BJ (cell line): ENCODE data around the gene FABP2. TPM values are rescaled to one million over a fixed set of nuclear protein-coding genes. Genes with fewer than 3 reads are reported as not detected.

Source experiments
- CTCF ChIA-PET: fragments of 350-600 bp; formaldehyde crosslinking; extraction: SDS; loops from one replicate; lab custom pipeline; 2021; ENCODE audit warnings: antibody characterized with exemption, inconsistent platforms; lab: Yijun Ruan, JAX
- POLR2A ChIA-PET: fragments of 300-600 bp; sonication (Branson Sonifier 250); formaldehyde crosslinking; extraction: SDS; loops from one replicate; lab custom pipeline; 2021; ENCODE audit warnings: antibody characterized with exemption; lab: Charles Lee
- DNase-seq: peaks from one replicate; pipeline ENCODE4 v3.0.0-alpha.2; 2011; ENCODE audit warnings: low read depth
- H3K27me3 ChIP-seq: 2 replicates; pipeline ENCODE4 v1.6.0; 2011; ENCODE audit warnings: low read length; ENCODE audit not compliant: control insufficient read depth, insufficient read depth
- H3K36me3 ChIP-seq: 2 replicates; pipeline ENCODE4 v1.5.1; 2011; ENCODE audit warnings: low read length; ENCODE audit not compliant: control insufficient read depth, insufficient read depth
- H3K4me3 ChIP-seq: 2 replicates; pipeline ENCODE4 v1.5.1; 2011; ENCODE audit warnings: low read depth, mild to moderate bottlenecking, control low read depth, low read length
- polyA plus RNA-seq: library from polyadenylated mRNA; depleted of rRNA; stranded (reverse); fragments of >200 nt; gene quantifications from 2 replicates; pipeline ENCODE4 v1.2.3, GENCODE V29; 2011; rRNA removed
- small RNA-seq: library from RNA; depleted of rRNA; stranded (forward); fragments of <200 nt; gene quantifications from one replicate; pipeline ENCODE3, GENCODE V24; 2012; ENCODE audit warnings: low replicate concordance, low read depth; ENCODE audit not compliant: insufficient read length
- TF ChIP-seq, protein P1 (sequence below): IDR thresholded peaks from 2 replicates; pipeline ENCODE4 v1.5.1; 2011; ENCODE audit warnings: low read depth, mild to moderate bottlenecking, control low read depth, inconsistent platforms, low read length, moderate library complexity; ENCODE audit not compliant: insufficient read depth

FABP2 gene
- polyA plus RNA-seq, 1 experiment = not detected

DNA sequence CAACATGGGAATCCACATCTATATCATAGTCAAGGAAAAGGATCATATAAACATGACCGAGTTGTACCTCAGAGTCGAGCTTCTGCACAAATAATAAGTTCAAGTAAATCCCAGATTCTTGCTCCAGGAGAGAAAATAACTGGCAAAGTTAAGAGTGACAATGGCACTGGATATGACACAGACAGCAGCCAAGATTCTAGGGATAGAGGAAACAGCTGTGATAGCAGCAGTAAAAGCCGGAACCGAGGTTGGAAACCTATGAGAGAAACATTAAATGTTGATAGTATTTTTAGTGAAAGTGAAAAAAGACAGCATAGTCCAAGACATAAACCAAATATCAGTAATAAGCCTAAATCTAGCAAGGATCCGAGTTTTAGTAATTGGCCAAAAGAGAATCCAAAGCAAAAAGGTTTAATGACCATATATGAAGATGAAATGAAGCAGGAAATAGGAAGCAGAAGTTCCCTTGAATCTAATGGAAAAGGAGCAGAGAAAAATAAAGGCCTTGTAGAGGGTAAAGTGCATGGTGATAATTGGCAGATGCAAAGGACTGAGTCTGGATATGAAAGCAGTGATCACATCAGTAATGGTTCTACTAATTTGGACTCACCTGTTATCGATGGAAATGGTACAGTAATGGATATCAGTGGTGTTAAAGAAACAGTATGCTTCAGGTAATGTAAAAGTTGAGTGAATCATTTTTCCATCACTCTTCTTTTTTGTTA lies 50.4 kb downstream of the FABP2 start:
- TF ChIP-seq, protein P1, sequence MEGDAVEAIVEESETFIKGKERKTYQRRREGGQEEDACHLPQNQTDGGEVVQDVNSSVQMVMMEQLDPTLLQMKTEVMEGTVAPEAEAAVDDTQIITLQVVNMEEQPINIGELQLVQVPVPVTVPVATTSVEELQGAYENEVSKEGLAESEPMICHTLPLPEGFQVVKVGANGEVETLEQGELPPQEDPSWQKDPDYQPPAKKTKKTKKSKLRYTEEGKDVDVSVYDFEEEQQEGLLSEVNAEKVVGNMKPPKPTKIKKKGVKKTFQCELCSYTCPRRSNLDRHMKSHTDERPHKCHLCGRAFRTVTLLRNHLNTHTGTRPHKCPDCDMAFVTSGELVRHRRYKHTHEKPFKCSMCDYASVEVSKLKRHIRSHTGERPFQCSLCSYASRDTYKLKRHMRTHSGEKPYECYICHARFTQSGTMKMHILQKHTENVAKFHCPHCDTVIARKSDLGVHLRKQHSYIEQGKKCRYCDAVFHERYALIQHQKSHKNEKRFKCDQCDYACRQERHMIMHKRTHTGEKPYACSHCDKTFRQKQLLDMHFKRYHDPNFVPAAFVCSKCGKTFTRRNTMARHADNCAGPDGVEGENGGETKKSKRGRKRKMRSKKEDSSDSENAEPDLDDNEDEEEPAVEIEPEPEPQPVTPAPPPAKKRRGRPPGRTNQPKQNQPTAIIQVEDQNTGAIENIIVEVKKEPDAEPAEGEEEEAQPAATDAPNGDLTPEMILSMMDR = no peak
- no peaks in the 10 kb centered on the region for H3K27me3 ChIP-seq
- peaks cover 13% of the 10 kb centered on the region for H3K36me3 ChIP-seq
- POLR2A ChIA-PET = no interaction called here
- H3K4me3 ChIP-seq = no peak overlapping the region
- no peak for DNase-seq
- CTCF ChIA-PET = interaction anchor here (0.6 to 2.0 kb wide), 2 partner anchors 17 to 185 kb away, joined by 3 to 5 read pairs; no protein-coding TSS in a partner anchor

DNA sequence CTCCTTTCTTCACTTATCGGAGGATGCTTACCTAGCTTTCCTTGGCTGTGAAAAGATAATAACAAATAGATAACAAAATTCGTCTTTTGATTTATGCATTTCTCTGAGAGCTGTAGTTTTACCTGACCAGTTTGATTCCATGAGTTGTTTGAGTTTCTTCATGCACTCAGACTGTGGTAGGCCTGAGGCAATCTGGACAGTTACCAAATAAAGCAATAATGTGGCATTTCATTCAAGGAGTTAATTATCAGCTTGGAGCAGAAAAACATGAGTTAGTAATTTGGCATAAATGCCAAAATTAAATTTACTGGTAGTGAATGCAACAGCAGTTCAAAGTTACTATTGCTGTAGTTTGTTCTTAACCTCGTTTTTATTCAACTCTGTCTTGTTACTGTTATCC lies 53.5 kb downstream of the FABP2 start:
- no peak overlapping the region for H3K4me3 ChIP-seq
- H3K27me3 ChIP-seq = no peaks in the 10 kb centered on the region
- TF ChIP-seq, protein P1 = no peak
- no peak for DNase-seq
- POLR2A ChIA-PET = no interaction called here
- CTCF ChIA-PET = no interaction called here
- H3K36me3 ChIP-seq = peaks cover 18% of the 10 kb centered on the region

Small RNA genes lying within 50 kb of the gene (small RNA-seq; reads per million reads assigned to genes)
- gene RNU4-33P = not detected

Other genes with a start within 250 kb of the FABP2 start
- gene MYOZ2, start 186.3 kb downstream of the FABP2 start, polyA plus RNA-seq = 0.17 and 0.29 TPM in 2 replicates
- gene USP53, start 109.4 kb downstream of the FABP2 start, polyA plus RNA-seq = 70.5 and 148 TPM in 2 replicates